ENCODE measurements around the gene PKIG. TPM values are rescaled to one million over a fixed set of nuclear protein-coding genes. Genes with fewer than 3 reads are reported as not detected.

PKIG gene
- total RNA-seq, 1 donor from 2014 or later: 30.1 TPM

GRCh38 chr20:44646023-44646640 is 63.8 kb downstream of the PKIG start:
- H2AFZ ChIP-seq (ENCODE audit: low read depth, low read length): peak overlapping the region; percentile 27
- peak overlapping the region; percentile 25 for H3K9ac ChIP-seq (ENCODE audit: low read length)
- peak overlapping the region; percentile 54 for H3K27ac Mint-ChIP-seq (ENCODE audit: unreplicated experiment)

DNA sequence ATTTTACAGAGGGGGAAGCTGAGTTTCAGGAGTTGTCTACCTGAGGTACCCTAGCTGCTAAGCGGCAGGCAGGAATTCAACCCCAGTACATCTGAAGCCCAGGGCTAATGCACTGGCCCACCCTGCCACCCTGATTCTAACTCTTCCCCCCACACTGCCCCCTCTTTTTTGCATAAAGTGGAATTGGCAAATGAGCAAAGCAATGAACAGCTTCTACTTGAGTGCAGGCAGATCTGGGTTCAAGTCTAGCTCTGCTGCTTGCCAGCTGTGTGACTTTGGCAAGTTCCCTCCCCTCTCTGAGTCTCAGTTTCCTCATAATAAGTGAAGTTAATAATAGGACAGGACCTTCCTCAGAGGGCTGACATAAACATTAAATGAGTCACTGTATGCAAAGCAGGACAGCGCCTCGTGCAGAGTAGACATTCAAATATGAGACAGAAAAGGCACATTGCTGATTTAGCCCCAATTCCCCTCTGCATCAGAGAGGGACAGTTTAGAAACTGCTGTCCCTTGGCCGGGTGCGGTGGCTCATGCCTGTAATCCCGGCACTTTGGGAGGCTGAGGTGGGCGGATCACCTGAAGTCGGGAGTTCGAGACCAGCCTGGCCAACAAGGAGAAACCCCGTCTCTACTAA is 64.4 kb downstream of the PKIG start:
- Histone ChIP-seq H3K79me2 (ENCODE audit: insufficient read depth, low read length) (no peaks in the 10 kb centered on the region), H3K36me3 (ENCODE audit: insufficient read depth, low read length) (no peaks in the 10 kb centered on the region), H3K4me3 (ENCODE audit: insufficient read depth, low read depth, low read length) (no peak overlapping the region), H3K4me2 (ENCODE audit: low read length) (peak overlapping the region; percentile 35), H2AFZ (ENCODE audit: low read depth, low read length) (no peak overlapping the region), H3K27me3 (ENCODE audit: insufficient read depth, low read length) (no peaks in the 10 kb centered on the region), H4K20me1 (ENCODE audit: insufficient read depth, low read length) (no peaks in the 10 kb centered on the region), H3K9ac (ENCODE audit: low read length) (peak overlapping the region; percentile 25), H3K4me1 (ENCODE audit: insufficient read depth, low read length) (peaks cover 52% of the 10 kb centered on the region), H3K27ac (ENCODE audit: low read depth, low read length) (no peak overlapping the region), H3K9me3 (ENCODE audit: insufficient read depth, low read depth, low read length) (peaks cover 2% of the 10 kb centered on the region)
- Mint-ChIP-seq H3K36me3 (ENCODE audit: low read depth, unreplicated experiment) (no peaks in the 10 kb centered on the region), H3K4me3 (ENCODE audit: unreplicated experiment) (peak overlapping the region; percentile 40), H3K27ac (ENCODE audit: unreplicated experiment) (peak overlapping the region; percentile 94), H3K4me1 (ENCODE audit: low read depth, unreplicated experiment) (peaks cover 51% of the 10 kb centered on the region), H3K9me3 (ENCODE audit: unreplicated experiment) (peaks cover 3% of the 10 kb centered on the region), H3K27me3 (ENCODE audit: low read depth, unreplicated experiment) (no peaks in the 10 kb centered on the region)
- TF ChIP-seq EZH2 (IDR thresholded peaks at IDR 0.05; ENCODE audit: insufficient read depth, low read length): no peak
- TF ChIP-seq, protein P1, sequence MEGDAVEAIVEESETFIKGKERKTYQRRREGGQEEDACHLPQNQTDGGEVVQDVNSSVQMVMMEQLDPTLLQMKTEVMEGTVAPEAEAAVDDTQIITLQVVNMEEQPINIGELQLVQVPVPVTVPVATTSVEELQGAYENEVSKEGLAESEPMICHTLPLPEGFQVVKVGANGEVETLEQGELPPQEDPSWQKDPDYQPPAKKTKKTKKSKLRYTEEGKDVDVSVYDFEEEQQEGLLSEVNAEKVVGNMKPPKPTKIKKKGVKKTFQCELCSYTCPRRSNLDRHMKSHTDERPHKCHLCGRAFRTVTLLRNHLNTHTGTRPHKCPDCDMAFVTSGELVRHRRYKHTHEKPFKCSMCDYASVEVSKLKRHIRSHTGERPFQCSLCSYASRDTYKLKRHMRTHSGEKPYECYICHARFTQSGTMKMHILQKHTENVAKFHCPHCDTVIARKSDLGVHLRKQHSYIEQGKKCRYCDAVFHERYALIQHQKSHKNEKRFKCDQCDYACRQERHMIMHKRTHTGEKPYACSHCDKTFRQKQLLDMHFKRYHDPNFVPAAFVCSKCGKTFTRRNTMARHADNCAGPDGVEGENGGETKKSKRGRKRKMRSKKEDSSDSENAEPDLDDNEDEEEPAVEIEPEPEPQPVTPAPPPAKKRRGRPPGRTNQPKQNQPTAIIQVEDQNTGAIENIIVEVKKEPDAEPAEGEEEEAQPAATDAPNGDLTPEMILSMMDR (IDR thresholded peaks at IDR 0.05; ENCODE audit: insufficient read depth, low read depth, low read length): no peak
- peak; percentile 52 for DNase-seq (ENCODE audit: low read depth)
- FAIRE-seq: no peak

More at GRCh38 chr20:44646023-44646640, 63.8 kb downstream of the PKIG start:
- Histone ChIP-seq H3K4me2 (ENCODE audit: low read length) (peak overlapping the region; percentile 35), H4K20me1 (ENCODE audit: insufficient read depth, low read length) (no peaks in the 10 kb centered on the region), H3K4me1 (ENCODE audit: insufficient read depth, low read length) (peaks cover 48% of the 10 kb centered on the region), H3K36me3 (ENCODE audit: insufficient read depth, low read length) (no peaks in the 10 kb centered on the region), H3K27ac (ENCODE audit: low read depth, low read length) (peak overlapping the region; percentile 7), H3K27me3 (ENCODE audit: insufficient read depth, low read length) (no peaks in the 10 kb centered on the region), H3K79me2 (ENCODE audit: insufficient read depth, low read length) (no peaks in the 10 kb centered on the region), H3K9me3 (ENCODE audit: insufficient read depth, low read depth, low read length) (peaks cover 2% of the 10 kb centered on the region), H3K4me3 (ENCODE audit: insufficient read depth, low read depth, low read length) (no peak overlapping the region)
- DNase-seq (ENCODE audit: low read depth): peak; percentile 57
- Mint-ChIP-seq H3K4me3 (ENCODE audit: unreplicated experiment) (no peak overlapping the region), H3K4me1 (ENCODE audit: low read depth, unreplicated experiment) (peaks cover 55% of the 10 kb centered on the region), H3K9me3 (ENCODE audit: unreplicated experiment) (peaks cover 3% of the 10 kb centered on the region), H3K27me3 (ENCODE audit: low read depth, unreplicated experiment) (no peaks in the 10 kb centered on the region), H3K36me3 (ENCODE audit: low read depth, unreplicated experiment) (peaks cover 2% of the 10 kb centered on the region)
- TF ChIP-seq, protein P1 (IDR thresholded peaks at IDR 0.05; ENCODE audit: insufficient read depth, low read depth, low read length): no peak
- TF ChIP-seq EZH2 (IDR thresholded peaks at IDR 0.05; ENCODE audit: insufficient read depth, low read length): no peak
- FAIRE-seq: no peak

GRCh38 chr20:44648068-44648467 is 65.7 kb downstream of the PKIG start:
- no peak overlapping the region for H3K4me3 Mint-ChIP-seq (ENCODE audit: unreplicated experiment)
- no peaks in the 10 kb centered on the region for H4K20me1 ChIP-seq (ENCODE audit: insufficient read depth, low read length)
- H3K4me1 ChIP-seq (ENCODE audit: insufficient read depth, low read length): peaks cover 46% of the 10 kb centered on the region
- DNase-seq (ENCODE audit: low read depth): no peak
- H3K27ac Mint-ChIP-seq (ENCODE audit: unreplicated experiment): no peak overlapping the region
- peaks cover 3% of the 10 kb centered on the region for H3K9me3 Mint-ChIP-seq (ENCODE audit: unreplicated experiment)
- no peaks in the 10 kb centered on the region for H3K36me3 ChIP-seq (ENCODE audit: insufficient read depth, low read length)
- TF ChIP-seq, protein P1 (IDR thresholded peaks at IDR 0.05; ENCODE audit: insufficient read depth, low read depth, low read length): no peak
- no peak for TF ChIP-seq EZH2 (IDR thresholded peaks at IDR 0.05; ENCODE audit: insufficient read depth, low read length)
- FAIRE-seq: no peak
- H3K27ac ChIP-seq (ENCODE audit: low read depth, low read length): no peak overlapping the region
- H2AFZ ChIP-seq (ENCODE audit: low read depth, low read length): no peak overlapping the region
- no peaks in the 10 kb centered on the region for H3K36me3 Mint-ChIP-seq (ENCODE audit: low read depth, unreplicated experiment)
- no peaks in the 10 kb centered on the region for H3K27me3 Mint-ChIP-seq (ENCODE audit: low read depth, unreplicated experiment)
- no peak overlapping the region for H3K4me2 ChIP-seq (ENCODE audit: low read length)
- H3K9me3 ChIP-seq (ENCODE audit: insufficient read depth, low read depth, low read length): peaks cover 2% of the 10 kb centered on the region
- peaks cover 45% of the 10 kb centered on the region for H3K4me1 Mint-ChIP-seq (ENCODE audit: low read depth, unreplicated experiment)
- H3K4me3 ChIP-seq (ENCODE audit: insufficient read depth, low read depth, low read length): no peak overlapping the region
- H3K9ac ChIP-seq (ENCODE audit: low read length): no peak overlapping the region
- no peaks in the 10 kb centered on the region for H3K79me2 ChIP-seq (ENCODE audit: insufficient read depth, low read length)
- no peaks in the 10 kb centered on the region for H3K27me3 ChIP-seq (ENCODE audit: insufficient read depth, low read length)
